AG09309 (cell line): ENCODE measurements around the gene FXN.
A peak's percentile ranks its signal among the peaks of the same experiment; 100 is the strongest.

Source experiments
- DNase-seq: peaks from one replicate; pipeline ENCODE4 v3.0.0-alpha.2; 2010; ENCODE audit warnings: low read depth
- H3K4me3 ChIP-seq: 2 replicates; pipeline ENCODE4 v1.5.1; 2011; ENCODE audit warnings: mild to moderate bottlenecking, low read depth, low read length, moderate library complexity; ENCODE audit not compliant: control insufficient read depth
- TF ChIP-seq, protein P1 (sequence below): IDR thresholded peaks from 2 replicates; pipeline ENCODE4 v1.5.1; 2011; ENCODE audit warnings: mild to moderate bottlenecking, low read depth, low read length, inconsistent platforms; ENCODE audit not compliant: insufficient read depth, control insufficient read depth; ENCODE audit errors: missing control alignments

FXN gene

DNA sequence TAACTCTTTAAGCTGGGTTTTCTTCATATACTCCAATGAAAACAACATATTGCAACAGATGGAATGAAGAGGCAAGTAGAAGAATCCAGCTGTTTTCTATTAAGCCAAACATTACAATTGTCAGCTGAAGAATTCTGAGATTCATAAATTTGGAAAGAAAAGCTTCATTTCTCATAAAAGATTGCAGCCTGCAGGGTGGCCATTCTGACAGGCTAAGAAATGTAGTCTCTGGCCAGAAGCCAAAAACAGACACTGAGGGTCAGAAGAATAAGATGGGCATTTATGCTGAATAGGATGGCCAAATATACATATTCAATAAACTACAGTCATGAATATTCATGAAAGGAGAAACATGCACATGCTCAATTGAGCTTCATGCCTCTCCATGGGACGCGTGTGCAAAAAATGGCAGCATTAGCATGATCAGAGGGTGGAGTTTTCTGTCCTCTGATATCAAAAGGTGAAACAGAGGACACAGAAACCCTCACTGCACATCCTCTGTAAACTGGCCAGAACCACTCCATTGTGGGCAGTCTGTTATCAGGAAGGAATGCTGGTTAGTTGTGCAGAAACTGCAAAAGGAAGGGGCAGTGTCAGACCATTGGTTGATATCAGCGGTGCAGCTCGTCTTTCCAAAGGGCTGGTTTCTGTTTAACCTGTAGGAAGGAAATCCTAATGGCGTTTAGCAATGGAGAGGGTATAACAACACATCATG, 50.2 kb downstream of the FXN start:
- H3K4me3 ChIP-seq: no peak overlapping the region
- peak; percentile 69 for DNase-seq

GRCh38 chr9:69086312-69086711, 50.8 kb downstream of the FXN start:
- no peak overlapping the region for H3K4me3 ChIP-seq
- TF ChIP-seq, protein P1, sequence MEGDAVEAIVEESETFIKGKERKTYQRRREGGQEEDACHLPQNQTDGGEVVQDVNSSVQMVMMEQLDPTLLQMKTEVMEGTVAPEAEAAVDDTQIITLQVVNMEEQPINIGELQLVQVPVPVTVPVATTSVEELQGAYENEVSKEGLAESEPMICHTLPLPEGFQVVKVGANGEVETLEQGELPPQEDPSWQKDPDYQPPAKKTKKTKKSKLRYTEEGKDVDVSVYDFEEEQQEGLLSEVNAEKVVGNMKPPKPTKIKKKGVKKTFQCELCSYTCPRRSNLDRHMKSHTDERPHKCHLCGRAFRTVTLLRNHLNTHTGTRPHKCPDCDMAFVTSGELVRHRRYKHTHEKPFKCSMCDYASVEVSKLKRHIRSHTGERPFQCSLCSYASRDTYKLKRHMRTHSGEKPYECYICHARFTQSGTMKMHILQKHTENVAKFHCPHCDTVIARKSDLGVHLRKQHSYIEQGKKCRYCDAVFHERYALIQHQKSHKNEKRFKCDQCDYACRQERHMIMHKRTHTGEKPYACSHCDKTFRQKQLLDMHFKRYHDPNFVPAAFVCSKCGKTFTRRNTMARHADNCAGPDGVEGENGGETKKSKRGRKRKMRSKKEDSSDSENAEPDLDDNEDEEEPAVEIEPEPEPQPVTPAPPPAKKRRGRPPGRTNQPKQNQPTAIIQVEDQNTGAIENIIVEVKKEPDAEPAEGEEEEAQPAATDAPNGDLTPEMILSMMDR: no peak
- no peak for DNase-seq

More for the DNA sequence above, 50.2 kb downstream of the FXN start:
- TF ChIP-seq, protein P1: peak; percentile 3

DNA sequence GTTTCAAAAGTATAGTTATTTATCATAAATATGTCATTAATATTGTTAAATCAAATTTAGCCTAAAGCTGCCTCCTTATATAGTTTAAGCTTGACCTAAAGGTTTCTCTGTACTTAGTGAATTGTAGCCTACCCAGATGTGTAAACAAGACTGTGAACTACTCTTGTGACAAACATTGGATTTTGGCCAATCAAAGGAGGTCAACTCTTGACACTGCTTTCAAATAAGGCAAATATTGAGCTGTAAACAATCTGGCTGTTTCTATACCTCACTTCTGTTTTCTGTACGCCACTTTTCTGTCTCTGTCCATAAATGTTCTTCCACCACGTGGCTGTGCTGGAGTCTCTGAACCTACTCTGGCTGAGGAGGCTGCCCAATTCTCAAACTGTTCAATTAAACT, 51.2 kb downstream of the FXN start:
- no peak overlapping the region for H3K4me3 ChIP-seq
- DNase-seq: no peak
- TF ChIP-seq, protein P1: no peak

DNA sequence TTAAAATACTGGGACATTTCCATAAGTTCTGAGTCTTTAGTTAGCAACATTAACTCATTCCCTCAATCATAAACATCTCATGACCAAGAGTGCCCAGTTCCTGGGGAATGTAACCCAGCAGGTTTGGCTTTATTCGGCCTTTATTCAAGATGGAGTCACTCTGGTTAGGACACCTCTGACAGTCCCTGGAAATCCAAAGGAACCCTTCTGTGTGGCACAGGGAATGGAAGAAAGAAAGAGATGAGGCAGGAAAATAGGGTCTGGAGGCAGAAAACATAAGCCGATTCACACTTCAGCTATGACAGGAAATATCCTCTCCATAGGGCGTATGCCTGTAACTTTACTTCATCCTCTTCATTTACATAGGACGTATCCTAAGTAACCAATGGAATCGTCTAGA, 53.5 kb downstream of the FXN start:
- H3K4me3 ChIP-seq: no peak overlapping the region
- no peak for DNase-seq
- TF ChIP-seq, protein P1: no peak

GRCh38 chr9:69089491-69089890, 53.9 kb downstream of the FXN start:
- TF ChIP-seq, protein P1: no peak
- no peak overlapping the region for H3K4me3 ChIP-seq
- DNase-seq: no peak

- TF ChIP-seq, protein P1: no peak
- H3K4me3 ChIP-seq: no peak overlapping the region
- DNase-seq: no peak
Observed at GRCh38 chr9:69090140-69090750, 54.7 kb downstream of the FXN start.
